NCI-H2196 treated with DMSO at 0.1 percent for 48 hours (cell line): ENCODE results near the gene SLX9.

Experiments used
- DNase-seq: peaks from one replicate; lab custom pipeline; 2025; ENCODE audit not compliant: unreplicated experiment; lab: John Stamatoyannopoulos, UW

Gene SLX9

DNA sequence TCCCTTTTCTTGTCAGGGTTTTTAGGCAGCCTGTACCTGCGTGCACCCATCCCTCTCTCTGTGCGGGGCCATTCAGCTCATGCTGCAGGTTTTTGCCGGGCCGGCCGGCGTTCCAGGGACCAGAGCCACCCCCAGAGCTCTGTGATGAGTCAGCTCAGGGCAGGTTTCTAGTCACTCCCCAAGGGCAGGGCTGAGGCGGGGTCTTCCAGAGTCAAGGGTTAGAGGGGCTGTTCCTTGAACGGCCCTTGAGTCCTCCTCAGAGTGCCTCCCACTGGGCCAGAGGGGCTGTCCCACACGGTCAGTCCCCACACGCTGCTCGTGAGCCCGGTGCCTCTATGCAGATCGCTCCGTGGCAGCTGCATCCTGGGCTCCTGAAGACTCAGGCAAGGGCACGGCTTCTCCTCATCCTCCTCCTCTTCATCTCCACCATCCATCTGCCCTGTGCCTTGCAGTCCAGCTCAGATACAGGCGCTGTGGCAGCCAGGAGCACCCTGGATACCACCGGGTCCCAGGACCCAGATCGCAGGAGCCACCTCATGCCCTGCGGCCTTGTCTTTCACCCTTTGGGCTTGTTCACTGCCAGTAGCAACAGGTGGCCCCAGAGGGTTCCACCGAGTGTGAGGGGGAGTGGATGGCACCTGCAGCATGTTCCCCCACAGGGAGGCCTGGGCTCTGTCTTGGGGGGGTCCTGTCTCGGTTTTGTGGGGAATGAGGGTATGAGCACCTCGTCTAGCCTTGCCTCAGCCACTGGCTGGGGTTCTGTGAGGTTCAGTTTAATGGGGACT, 17.4 kb downstream of the SLX9 start:
- DNase-seq = no peak

DNA sequence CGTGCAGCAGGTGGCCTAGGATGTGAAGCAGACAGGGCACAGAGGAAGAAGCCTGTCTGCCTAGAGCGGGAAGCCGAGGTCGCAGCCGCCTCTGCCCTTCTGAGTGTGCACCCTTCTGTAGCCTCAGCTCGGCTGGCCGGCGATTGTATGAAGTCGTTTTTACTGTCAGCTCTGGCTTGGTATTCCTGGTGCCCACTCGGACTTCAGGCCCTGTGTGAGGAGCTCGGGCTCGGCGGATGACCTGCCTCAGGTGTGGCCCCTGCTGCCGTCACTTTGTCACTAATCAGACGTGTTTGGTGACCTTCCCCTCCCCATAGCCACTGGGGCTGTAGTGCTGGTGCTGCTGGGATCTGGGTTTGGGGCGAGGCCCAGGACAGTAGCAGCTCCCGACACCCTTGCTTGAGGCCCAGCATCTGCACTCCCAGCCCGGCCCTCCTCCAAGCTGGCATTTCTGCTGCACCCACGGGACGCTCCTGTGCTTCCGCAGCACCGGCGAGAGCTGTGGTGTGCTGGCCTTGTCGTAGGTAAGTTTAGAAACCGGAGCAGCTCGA, 18.1 kb downstream of the SLX9 start:
- no peak for DNase-seq

DNA sequence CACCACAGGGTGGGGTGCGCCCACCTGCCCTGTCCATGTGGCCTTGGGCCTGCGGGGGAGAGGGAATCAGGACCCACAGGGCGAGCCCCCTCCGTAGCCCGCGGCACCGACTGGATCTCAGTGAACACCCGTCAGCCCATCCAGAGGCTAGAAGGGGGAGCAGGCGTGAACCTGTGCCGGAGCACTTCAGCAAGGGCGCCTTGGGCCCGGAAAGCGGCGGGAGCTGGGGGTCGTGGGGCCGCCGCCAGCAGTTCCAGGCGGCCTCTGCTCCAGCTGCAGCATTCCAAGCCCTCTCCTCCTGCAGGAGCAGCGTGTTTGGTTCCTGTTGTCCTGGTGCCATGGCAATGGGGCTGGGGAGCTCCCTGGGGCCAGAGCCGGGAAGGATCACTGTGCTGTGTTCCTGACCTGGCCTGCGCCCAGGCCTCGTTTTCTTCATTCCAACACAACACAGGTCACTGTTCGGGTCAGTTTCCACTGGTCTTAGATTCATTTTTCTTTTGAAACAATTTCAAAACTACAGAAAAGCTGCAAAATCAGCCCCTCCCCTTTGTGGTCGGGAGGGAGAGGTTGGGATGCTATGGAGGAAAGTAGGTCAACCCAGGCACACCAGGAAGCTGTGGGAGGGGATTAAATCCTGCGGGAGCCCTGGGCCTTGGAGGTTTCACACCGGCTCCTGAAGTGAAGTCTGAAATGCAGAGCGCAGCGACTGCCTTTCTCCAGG, 18.8 kb downstream of the SLX9 start:
- DNase-seq = no peak

DNA sequence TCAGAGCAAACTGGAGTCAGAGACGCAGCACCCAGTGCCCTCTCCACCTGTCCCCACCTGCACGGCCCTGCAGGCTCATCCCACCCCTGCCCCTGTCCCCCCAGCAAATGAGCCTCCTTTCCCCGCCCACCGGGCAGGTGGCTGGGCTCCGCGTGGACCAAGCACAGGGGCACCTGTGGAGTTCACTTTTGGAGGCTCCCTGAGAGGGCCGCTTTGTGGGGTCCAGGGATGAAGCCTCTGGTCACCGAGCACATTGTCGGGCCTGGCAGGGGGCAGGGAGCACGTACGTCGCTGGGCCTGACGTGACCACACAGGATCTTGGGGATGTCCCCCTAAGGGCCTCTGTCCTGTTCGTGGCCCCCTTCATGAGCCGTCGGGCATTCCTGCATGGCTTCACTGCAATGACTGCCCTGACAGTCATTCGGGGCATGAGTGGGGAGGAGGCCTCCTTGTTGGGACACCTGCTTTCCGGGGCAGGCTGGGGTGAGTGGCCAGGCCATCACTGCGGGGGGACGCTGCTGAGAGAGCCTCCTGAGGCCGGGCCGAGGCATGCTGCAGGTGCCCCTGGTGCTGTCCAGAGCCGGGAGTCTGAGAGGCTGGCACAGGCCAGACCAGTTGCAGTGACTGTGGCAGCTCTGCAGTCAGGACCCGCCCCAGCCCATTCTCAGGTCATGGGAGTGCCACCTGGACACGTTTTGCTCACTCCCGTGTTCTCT, 19.7 kb downstream of the SLX9 start:
- DNase-seq = no peak

DNA sequence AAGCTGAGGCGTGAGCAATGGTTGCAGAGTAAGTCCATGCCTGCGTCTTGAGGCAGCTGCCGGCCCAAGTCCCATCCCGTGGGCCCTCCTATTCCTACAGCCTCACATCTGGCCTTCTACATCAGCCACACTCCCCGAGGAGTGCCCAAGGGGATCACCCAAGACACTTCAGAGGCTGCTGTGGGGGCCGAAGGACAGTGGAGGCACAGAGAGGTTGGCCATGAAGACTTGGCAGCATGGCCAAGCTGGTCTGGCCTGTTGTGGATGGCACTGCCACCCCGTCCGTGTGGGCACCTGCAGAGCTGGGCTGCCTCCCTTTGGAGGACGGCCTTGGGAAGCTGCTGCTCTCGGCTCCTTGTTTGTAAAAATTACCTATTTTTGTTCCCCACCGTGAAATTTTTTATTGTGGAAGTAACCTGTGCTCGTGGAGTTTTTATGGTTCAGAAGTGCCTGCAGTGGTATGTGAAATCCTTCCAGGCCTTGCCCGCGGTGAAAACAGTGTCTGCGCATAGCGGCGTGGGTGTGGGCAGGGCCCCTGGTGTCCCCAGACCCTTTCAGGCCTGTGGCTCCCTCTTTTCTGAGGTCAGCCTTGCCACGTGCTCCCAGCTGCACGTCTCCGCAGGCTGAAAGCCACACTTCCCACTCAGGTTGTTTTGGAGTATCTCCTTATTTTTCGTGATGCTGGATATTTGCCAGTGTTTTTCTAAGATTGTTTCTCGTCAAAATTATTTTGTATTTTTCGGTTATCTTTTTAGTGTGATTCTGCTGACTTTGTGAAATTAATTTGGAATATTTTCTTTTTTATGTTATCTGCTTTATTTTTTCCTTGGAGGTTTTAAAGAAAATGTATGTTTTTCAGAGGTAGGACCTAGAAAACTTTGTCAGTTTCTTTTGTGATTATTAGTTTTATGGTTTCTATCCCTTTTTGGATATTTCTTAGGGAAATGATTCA, 20.6 kb downstream of the SLX9 start:
- no peak for DNase-seq

DNA sequence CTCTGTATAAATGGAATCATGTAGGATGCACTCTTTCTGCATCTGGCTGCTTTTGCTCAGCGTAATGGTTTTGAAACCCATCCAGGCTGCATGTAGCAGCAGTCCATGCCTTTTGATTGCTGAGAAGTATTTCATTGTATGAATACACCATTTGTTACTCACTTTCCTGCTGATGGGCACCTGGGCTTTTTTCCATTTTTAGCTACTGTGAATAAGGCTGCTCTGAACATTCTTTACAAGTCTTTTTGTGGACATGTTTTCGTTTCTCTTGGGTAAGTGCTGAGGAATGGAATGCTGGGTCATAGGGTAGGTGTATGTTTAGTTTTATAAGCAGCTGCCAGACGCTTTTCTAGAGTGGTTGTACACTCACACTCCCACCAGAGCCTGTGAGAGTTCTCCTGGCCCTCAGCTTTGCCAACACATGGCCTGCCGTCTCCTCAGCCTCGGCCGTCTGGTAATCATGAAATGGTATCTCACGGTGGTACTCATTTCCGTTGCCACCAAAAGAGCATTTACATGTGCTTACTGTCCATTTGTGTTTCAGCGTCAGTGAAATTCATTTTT, 22.7 kb downstream of the SLX9 start:
- DNase-seq = no peak

DNA sequence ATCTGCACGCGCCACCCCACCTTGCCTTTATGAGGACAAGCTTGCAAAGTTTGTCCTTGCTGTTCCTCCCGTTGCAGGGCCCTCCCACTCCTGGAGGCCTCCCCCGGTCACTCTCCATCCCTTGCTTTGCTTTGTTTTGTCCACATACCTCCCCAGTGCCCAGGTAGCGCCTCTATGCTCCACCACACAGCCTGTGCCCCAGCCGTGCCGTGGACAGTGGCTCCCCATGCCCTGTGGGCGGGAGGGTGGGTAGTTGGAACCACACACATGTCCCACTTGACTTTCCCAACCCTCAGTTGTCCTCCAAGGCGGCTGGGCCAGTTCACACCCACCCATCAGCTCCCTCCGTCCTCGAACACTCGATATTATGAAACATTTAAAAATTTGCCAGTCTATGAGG, 24.6 kb downstream of the SLX9 start:
- DNase-seq = no peak

DNA sequence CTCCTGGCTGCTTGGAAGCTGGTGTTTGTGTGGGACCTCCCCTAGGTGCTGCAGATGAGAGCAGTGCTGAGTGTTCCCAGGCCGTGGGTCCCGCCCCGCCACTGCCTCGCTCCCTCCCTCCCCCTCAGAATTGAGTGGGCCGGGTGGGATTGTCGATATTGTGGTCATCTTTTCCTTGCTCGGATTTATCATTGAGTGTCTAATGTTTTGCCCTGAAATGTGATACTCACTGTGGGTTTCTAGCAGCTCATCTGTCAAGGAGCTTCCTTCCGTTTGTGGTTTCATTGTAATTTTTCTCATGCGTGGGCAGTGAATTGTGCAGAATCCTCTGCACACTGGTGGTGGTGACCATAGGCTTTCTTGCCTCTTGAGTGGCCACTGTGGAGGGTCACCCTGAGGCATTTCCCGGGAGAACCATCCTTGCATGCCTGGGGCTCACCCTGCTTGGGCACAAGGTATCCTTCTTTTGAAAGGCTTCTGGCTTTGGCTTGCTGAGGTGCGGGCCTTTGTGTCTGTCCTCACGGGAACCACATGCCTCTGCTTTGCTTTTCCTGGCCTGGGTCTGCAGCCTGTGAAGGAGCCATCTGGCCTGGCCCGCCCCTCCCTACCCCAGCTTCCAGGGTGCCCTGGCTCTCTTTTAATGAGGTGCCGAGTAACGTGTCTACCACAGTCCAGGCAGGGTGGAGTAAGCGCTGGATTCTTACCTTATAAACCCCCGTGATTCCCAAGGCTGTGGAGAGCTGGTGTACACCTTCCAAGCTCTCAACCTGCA, 25.6 kb downstream of the SLX9 start:
- no peak for DNase-seq

DNA sequence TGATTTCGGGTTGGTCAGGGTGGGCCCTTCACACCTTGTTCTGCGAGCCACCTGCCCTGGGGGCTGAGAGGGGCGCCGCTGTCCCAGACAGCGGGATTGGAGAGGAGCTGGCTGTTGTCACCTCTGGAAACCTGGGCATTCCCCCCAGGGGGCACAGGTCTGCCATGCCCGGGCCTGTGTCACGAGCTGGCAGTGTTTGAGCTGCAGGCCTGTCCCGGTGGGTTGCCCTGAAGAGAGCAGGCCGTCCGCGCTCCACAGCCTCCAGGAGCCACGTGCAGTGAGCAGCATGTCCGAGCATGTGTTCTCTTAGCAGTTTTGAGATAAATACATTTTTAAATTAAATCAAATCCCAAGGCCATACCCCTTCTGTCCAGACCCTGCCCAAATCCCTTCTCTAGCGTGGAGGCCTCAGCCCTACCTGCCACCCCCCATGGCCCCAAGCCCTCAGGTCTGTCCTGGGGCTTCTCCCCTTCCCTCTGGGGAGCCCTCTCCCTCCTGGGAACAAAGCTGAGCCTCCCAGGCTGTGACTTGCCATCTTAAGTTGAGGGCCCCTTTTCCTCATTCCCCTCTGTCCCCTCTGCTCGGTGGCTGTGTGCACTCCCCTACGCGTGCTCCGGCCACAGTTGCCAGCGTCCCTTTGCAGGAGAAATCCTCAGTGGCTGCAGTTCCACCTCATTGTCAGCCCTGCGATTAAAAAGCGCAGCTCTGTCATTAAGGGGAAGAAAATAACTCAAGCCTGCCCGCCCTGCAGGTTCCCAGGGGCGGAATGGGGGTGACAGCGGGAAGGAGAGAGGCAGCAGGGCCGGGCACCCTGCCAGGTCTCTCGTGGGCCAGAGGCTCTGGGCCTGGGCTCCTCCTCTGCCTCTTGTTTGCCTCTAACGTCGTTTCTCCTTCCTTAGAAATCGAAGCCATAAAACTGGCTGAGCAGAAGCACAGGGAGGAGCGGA, 26.6 kb downstream of the SLX9 start:
- DNase-seq = no peak

DNA sequence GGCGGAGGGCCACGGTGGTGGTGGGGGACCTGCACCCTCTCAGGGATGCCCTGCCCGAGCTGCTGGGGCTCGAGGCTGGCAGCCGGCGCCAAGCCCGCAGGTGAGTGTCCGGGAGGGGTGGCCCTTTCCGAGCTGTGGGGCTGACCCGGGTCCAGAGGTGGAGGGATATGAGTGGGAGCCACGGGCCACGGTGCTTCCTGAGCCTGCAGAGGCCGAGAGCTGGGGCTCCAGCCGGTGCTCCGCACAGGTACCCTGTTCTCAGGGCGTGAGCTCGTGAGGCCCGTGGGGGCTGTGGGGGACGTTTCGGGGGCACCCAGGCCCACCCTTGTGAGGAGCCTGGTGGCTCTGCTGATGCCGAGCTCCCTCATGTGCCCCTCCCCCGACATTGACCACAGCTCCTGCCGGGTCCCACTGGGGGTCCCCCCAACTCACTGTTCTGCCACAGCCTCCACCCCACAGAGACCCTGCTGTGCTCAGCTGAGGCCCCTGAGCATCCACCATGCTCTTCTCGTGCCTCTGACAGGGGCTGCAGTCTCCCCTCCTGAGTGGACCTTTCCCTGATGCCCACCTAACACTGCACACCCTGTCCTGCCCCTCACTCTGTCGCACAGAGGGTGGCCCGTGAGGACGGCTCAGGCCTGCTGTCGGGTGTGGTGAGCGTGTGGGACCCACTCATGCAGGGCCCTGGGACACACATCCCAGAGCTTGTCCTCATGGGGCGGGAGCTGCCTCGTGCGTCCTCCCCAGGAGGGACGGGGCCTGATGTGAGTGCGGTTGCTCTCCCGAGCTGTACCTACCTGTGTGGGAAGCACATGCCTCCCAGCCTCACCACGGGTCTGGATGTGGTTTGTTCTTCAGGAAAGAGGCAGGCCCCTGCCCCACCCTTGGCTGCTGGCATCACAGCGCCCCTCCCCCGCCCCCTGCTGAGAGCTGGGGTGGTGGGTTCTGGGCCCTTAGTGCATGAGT, 27.5 kb downstream of the SLX9 start:
- no peak for DNase-seq

DNA sequence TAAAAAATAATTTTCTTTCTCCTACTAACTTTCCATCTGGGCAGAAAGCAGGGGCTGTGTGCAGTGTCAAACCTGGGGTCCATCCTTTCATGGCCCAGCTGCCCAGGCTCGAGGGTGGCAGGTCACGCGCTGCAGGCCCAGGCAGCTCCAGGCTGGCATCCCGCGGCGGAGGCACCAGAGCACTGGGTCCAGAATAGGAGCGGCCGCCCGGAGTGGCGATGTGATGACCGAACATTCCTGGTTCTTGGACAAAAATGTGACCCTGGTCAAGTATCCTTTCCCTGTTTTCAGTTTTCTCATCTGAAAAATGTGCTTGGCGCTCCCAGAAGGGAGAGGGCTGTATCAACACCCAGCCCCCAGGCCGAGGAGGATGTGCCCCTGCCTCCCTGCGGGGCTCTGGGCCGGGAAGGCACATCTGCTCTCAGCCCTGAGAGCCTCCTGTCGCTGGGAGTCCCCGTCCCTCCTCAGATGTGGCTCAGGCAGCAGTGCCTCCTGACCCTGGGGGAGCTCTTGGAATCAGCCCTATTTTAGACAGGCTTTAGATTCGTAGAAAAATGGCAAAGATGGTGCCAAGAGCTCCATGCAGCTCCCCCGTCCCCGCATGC, 29.3 kb downstream of the SLX9 start:
- DNase-seq = no peak

DNA sequence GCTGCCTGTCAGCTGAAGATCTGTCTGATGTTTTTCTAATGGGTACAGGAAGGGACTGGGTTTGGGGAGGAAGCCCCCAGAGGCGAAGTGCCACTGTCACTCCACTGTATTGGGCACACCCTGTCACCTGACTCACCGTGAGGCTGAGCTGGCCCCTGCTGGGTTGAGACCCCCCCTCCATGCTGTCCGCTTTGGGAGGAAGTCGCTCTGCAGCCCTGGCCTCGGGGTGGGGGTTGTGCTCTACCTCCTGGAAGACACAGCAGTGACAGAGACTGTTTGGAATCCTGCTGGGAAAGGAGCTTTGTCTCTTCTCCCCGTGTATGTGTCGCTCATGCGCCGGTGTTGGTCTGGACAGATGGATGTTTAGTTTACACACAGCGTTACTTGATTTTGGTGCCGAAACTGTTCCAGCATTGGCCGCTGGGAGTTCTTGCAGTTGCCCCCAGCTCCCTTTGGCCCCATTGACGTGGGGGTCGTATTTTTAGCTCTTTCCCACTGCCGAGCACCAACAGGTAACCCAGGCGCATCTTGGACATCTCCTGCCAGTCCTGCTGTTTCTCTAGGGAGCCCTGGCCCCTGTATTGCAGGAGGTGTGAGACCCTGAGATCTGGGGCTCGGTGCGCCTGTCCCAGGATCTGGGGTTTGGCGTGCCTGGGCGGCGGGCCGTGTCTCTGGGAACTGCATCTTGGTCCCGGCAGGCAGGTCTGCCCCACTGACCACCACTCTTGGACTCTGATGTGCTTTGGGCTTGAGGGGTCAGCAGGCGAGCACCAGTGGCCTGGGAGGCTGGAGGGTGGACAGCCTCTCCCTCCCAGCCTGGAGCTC, 30.3 kb downstream of the SLX9 start:
- no peak for DNase-seq

DNA sequence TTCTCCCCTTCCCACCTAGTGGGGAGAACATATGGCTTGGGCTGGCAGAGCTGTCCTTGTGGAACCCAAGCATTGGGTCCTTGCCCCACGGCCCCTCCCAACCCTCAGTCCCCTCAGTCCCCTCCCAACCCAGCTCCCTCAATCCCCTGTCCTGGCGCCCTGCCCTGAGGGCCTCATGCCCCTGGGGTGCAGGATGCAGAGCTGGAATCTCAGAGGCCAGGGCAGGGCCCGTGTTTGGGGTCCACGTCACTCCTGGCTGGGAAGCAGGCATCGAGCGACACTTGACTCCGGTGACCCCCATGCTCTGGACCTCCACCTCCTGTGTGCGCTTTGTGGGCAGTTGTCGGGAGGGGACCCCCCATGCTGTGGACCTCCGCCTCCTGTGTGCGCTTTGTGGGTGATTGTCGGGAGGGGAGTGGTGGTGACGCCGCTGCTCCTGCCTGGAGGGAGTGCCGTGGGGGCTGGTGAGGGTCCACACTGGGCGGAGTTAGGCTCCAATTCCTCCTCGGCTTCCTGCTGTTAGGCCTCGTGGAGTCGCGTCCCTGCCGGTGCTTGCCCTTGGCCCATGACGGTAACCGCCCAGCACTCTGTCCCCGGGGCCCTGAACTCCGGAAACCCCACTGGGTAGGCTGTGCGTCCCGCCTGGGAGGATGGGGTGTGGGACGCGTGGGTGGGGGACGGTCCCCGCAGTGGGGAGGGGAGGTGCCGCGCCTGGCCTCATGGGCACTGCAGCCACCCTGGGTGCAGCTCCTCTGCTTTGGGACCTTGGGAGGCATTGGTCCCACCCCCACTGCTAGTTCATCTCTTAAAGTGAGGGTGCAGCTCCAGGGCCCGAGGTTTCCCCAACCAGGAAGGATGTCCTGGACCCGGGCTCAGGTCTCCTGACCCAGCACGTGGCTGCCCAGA, 31.2 kb downstream of the SLX9 start:
- no peak for DNase-seq

DNA sequence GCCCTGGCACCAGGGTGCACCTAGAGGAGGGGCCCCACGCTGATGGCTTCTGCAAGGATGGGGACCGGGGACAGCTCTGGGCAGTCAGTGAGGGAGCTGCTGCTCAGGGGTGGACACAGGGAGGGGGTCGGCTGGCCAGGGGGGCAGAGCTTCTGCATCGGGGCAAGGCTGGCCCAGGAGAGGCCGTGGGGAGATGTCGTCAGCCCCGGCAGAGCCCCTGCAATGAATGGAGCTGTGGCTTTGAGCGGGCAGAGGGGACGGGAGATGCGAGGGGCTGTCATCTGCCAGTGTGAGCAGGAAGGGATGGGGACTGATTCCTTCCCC, 31.8 kb downstream of the SLX9 start:
- DNase-seq = no peak

DNA sequence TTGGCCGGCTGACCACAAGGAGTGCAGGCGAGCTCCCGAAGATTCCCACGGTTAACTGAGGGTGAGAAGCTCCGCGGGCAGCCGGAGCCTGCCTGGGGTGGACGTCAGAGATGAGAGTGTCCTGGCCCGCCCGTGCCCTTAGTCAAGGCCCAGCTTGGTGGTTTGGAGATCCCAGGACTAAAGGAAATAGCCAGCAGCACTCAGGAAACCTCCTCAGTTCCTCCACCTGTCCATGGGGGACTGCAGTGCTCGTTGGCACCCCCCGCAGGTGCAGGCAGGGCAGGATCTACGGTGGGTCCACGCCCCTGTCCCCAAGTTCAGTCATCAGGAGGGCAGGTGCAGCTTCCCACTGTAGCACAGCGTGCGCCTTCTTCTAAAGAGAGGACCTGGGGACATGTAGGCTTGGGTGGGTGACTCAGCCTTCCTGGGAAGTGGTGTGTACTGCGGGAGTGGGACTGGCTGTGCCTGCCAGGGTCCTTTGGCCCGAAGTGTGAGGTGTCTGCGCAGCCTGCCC, 32.5 kb downstream of the SLX9 start:
- DNase-seq = no peak
